ENCODE measurements around the gene PIP4K2A.
A peak's percentile ranks its signal among the peaks of the same experiment; 100 is the strongest.
"Not testable (repeated sequence)": the region's sequence is repeated elsewhere in the genome, so short reads cannot be mapped to it uniquely, and the experiment has no call there.

PIP4K2A gene

DNA sequence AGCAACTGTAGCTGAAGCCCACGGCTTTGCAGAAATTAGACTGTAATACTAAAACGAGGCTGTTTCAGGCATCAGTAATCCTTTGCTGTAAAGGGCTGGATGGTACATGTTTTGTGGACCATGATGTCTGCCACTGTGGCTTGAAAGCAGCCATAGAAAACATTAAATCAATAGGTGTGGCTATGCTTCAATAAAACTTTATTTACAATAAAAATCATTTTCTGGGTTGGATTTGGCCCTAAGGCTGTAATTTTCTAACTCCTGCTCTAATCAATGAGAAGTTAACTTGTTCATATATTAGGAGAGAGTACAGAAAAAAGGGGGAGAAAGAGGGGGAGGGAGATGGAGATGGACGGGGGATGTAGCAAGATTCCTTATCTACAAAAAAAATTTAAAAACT, 183.4 kb downstream of the PIP4K2A start:
- Histone ChIP-seq H3K9me3 (ENCODE audit: insufficient read depth, low read length) (no peaks in the 10 kb centered on the region), H3K36me3 (ENCODE audit: insufficient read depth, insufficient read length, low read length) (no peaks in the 10 kb centered on the region), H3K4me1 (ENCODE audit: insufficient read depth, insufficient read length) (no peaks in the 10 kb centered on the region), H3K27me3 (ENCODE audit: insufficient read depth, insufficient read length) (no peaks in the 10 kb centered on the region), H3K4me3 (ENCODE audit: insufficient read length, low read depth) (no peak overlapping the region), H3K9ac (ENCODE audit: insufficient read length, low read depth) (no peak overlapping the region)
- DNase-seq (ENCODE audit: low read depth, low spot score), result no peak
- TF ChIP-seq ZNF274 (IDR thresholded peaks at IDR 0.05; ENCODE audit: low read depth, low read length), result no peak
- no peak for TF ChIP-seq YY1 (IDR thresholded peaks at IDR 0.05; ENCODE audit: insufficient read depth, insufficient read length)
- TF ChIP-seq SUZ12 (IDR thresholded peaks at IDR 0.05; ENCODE audit: extremely low read depth, insufficient read depth, insufficient read length), result no peak

- H3K4me3 ChIP-seq (ENCODE audit: insufficient read length, low read depth), result no peak overlapping the region
- H3K27me3 ChIP-seq (ENCODE audit: insufficient read depth, insufficient read length), result no peaks in the 10 kb centered on the region
- no peaks in the 10 kb centered on the region for H3K4me1 ChIP-seq (ENCODE audit: insufficient read depth, insufficient read length)
- TF ChIP-seq YY1 (IDR thresholded peaks at IDR 0.05; ENCODE audit: insufficient read depth, insufficient read length), result no peak
- TF ChIP-seq SUZ12 (IDR thresholded peaks at IDR 0.05; ENCODE audit: extremely low read depth, insufficient read depth, insufficient read length), result no peak
- no peak for TF ChIP-seq ZNF274 (IDR thresholded peaks at IDR 0.05; ENCODE audit: low read depth, low read length)
- H3K36me3 ChIP-seq (ENCODE audit: insufficient read depth, insufficient read length, low read length), result no peaks in the 10 kb centered on the region
- no peaks in the 10 kb centered on the region for H3K9me3 ChIP-seq (ENCODE audit: insufficient read depth, low read length)
- no peak for DNase-seq (ENCODE audit: low read depth, low spot score)
- no peak overlapping the region for H3K9ac ChIP-seq (ENCODE audit: insufficient read length, low read depth)
These were observed 186.9 kb downstream of the PIP4K2A start for GRCh38 chr10:22527520-22527919.

- H3K9ac ChIP-seq (ENCODE audit: insufficient read length, low read depth); DNase-seq (ENCODE audit: low read depth, low spot score); H3K9me3 ChIP-seq (ENCODE audit: insufficient read depth, low read length); H3K4me3 ChIP-seq (ENCODE audit: insufficient read length, low read depth); H3K27me3 ChIP-seq (ENCODE audit: insufficient read depth, insufficient read length); H3K36me3 ChIP-seq (ENCODE audit: insufficient read depth, insufficient read length, low read length); H3K4me1 ChIP-seq (ENCODE audit: insufficient read depth, insufficient read length): not testable (repeated sequence)
These were observed 190.0 kb downstream of the PIP4K2A start for GRCh38 chr10:22524333-22524732.

DNA sequence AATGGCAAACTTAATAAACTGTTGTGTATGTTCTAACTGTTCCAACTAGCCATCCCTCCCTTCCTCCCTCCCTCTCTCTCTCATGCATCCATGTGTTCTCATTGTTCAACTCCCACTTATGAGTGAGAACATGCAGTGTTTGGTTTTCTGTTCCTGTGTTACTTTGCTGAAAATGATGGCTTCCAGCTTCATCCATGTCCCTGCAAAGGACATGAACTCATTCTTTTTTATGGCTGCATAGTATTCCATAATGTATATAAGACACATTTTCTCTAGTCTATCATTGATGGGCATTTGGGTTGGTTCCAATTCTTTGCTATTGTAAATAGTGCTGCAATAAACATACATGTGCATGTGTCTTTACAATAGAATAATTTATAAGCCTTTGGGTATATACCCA, 193.7 kb downstream of the PIP4K2A start:
- not testable (repeated sequence) for DNase-seq (ENCODE audit: low read depth, low spot score); H3K4me1 ChIP-seq (ENCODE audit: insufficient read depth, insufficient read length); H3K27me3 ChIP-seq (ENCODE audit: insufficient read depth, insufficient read length); H3K4me3 ChIP-seq (ENCODE audit: insufficient read length, low read depth); H3K9ac ChIP-seq (ENCODE audit: insufficient read length, low read depth); H3K9me3 ChIP-seq (ENCODE audit: insufficient read depth, low read length); H3K36me3 ChIP-seq (ENCODE audit: insufficient read depth, insufficient read length, low read length)

DNA sequence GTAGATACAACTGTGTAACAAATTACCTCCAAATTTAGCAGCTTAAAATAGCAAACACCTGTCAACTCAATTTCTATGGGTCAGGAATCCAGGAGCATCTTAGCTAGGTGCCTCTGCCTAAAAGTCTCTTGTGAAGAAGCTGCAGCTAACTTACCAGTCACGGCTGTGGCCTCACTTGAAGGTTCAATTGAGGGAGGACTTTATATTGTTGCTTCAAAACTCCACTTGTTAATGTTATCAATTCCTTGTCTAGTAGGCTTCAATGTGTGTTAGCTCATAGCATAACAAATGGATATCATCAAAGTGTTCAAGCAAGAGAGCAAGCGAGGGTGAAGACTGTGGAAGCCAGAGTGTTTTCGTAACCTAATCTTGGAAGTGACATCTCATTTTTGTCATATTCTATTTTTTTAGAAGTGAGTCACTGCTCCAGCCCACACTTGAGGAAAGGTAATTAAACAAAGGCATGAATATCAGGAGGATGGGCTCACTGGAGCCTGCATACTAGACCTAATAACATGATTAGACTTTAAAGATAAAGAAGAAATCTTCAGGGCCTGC, 196.1 kb downstream of the PIP4K2A start:
- TF ChIP-seq SUZ12 (IDR thresholded peaks at IDR 0.05; ENCODE audit: extremely low read depth, insufficient read depth, insufficient read length), result no peak
- TF ChIP-seq ZNF274 (IDR thresholded peaks at IDR 0.05; ENCODE audit: low read depth, low read length), result no peak
- no peak for TF ChIP-seq YY1 (IDR thresholded peaks at IDR 0.05; ENCODE audit: insufficient read depth, insufficient read length)
- Histone ChIP-seq H3K9ac (ENCODE audit: insufficient read length, low read depth) (no peak overlapping the region), H3K9me3 (ENCODE audit: insufficient read depth, low read length) (no peaks in the 10 kb centered on the region), H3K4me3 (ENCODE audit: insufficient read length, low read depth) (no peak overlapping the region), H3K4me1 (ENCODE audit: insufficient read depth, insufficient read length) (no peaks in the 10 kb centered on the region), H3K27me3 (ENCODE audit: insufficient read depth, insufficient read length) (peaks cover 9% of the 10 kb centered on the region), H3K36me3 (ENCODE audit: insufficient read depth, insufficient read length, low read length) (no peaks in the 10 kb centered on the region)
- DNase-seq (ENCODE audit: low read depth, low spot score), result no peak

DNA sequence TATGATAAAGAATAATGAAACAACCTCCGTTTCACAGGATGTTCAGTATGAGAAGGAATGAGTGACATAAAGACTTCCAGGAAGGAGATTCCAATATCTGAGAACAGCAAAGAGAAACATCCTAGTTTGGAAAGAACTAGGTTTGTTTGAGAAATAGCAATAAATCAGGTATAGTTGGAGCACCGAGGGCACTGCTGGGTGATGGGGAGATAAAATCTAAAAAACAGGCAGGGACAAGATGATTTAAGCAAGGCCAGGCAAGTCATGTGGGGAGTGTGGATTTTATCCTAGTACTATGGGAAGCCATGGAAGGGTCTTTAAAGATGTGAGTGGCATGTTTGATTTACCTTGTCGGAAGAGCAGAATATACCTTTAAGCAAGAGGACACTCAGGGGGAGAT, 199.4 kb downstream of the PIP4K2A start:
- Histone ChIP-seq H3K27me3 (ENCODE audit: insufficient read depth, insufficient read length) (peaks cover 9% of the 10 kb centered on the region), H3K9me3 (ENCODE audit: insufficient read depth, low read length) (no peaks in the 10 kb centered on the region), H3K4me3 (ENCODE audit: insufficient read length, low read depth) (no peak overlapping the region), H3K4me1 (ENCODE audit: insufficient read depth, insufficient read length) (no peaks in the 10 kb centered on the region), H3K9ac (ENCODE audit: insufficient read length, low read depth) (no peak overlapping the region), H3K36me3 (ENCODE audit: insufficient read depth, insufficient read length, low read length) (no peaks in the 10 kb centered on the region)
- TF ChIP-seq YY1 (IDR thresholded peaks at IDR 0.05; ENCODE audit: insufficient read depth, insufficient read length) (no peak), SUZ12 (IDR thresholded peaks at IDR 0.05; ENCODE audit: extremely low read depth, insufficient read depth, insufficient read length) (no peak), ZNF274 (IDR thresholded peaks at IDR 0.05; ENCODE audit: low read depth, low read length) (no peak)
- no peak for DNase-seq (ENCODE audit: low read depth, low spot score)

GRCh38 chr10:22514414-22514758, 200.0 kb downstream of the PIP4K2A start:
- H3K27me3 ChIP-seq (ENCODE audit: insufficient read depth, insufficient read length); H3K4me3 ChIP-seq (ENCODE audit: insufficient read length, low read depth); H3K4me1 ChIP-seq (ENCODE audit: insufficient read depth, insufficient read length); DNase-seq (ENCODE audit: low read depth, low spot score); H3K36me3 ChIP-seq (ENCODE audit: insufficient read depth, insufficient read length, low read length); H3K9me3 ChIP-seq (ENCODE audit: insufficient read depth, low read length): not testable (repeated sequence)
- peak overlapping the region; percentile 29 for H3K9ac ChIP-seq (ENCODE audit: insufficient read length, low read depth)

- not testable (repeated sequence) for H3K9me3 ChIP-seq (ENCODE audit: insufficient read depth, low read length); H3K27me3 ChIP-seq (ENCODE audit: insufficient read depth, insufficient read length); H3K4me3 ChIP-seq (ENCODE audit: insufficient read length, low read depth); H3K4me1 ChIP-seq (ENCODE audit: insufficient read depth, insufficient read length); H3K36me3 ChIP-seq (ENCODE audit: insufficient read depth, insufficient read length, low read length)
- peak overlapping the region; percentile 29 for H3K9ac ChIP-seq (ENCODE audit: insufficient read length, low read depth)
- DNase-seq (ENCODE audit: low read depth, low spot score), result peak; percentile 83
These were observed 200.6 kb downstream of the PIP4K2A start for GRCh38 chr10:22513483-22514413.

DNA sequence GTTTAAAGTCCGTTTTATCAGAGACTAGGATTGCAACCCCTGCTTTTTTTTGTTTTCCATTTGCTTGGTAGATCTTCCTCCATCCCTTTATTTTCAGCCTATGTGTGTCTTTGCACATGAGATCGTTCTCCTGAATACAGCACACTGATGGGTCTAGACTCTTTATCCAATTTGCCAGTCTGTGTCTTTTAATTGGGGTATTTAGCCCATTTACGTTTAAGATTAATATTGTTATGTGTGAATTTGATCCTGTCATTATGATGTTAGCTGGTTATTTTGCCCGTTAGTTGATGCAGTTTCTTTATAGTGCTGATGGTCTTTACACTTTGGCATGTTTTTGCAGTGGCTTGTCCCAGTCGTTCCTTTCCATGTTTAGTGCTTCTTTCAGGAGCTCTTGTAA, 202.4 kb downstream of the PIP4K2A start:
- not testable (repeated sequence) for H3K4me1 ChIP-seq (ENCODE audit: insufficient read depth, insufficient read length); H3K36me3 ChIP-seq (ENCODE audit: insufficient read depth, insufficient read length, low read length)

GRCh38 chr10:22508214-22508613, 206.2 kb downstream of the PIP4K2A start:
- H3K9ac ChIP-seq (ENCODE audit: insufficient read length, low read depth); H3K9me3 ChIP-seq (ENCODE audit: insufficient read depth, low read length); H3K4me1 ChIP-seq (ENCODE audit: insufficient read depth, insufficient read length); H3K4me3 ChIP-seq (ENCODE audit: insufficient read length, low read depth); H3K36me3 ChIP-seq (ENCODE audit: insufficient read depth, insufficient read length, low read length); H3K27me3 ChIP-seq (ENCODE audit: insufficient read depth, insufficient read length); DNase-seq (ENCODE audit: low read depth, low spot score): not testable (repeated sequence)

More for the DNA sequence above, 202.4 kb downstream of the PIP4K2A start:
- H3K27me3 ChIP-seq (ENCODE audit: insufficient read depth, insufficient read length); H3K9me3 ChIP-seq (ENCODE audit: insufficient read depth, low read length); H3K9ac ChIP-seq (ENCODE audit: insufficient read length, low read depth); H3K4me3 ChIP-seq (ENCODE audit: insufficient read length, low read depth); DNase-seq (ENCODE audit: low read depth, low spot score): not testable (repeated sequence)
